SK-N-MC (cell line): Measurements from ENCODE around the gene EFS.

ENCODE experiments used
- EZH2 ChIP-seq: fragments of 200-600 bp; sonication (generic); IDR thresholded peaks from one replicate; pipeline ENCODE4 v1.6.1; 2017; ENCODE audit warnings: antibody characterized with exemption
- FOXP2 ChIP-seq: optimal IDR thresholded peaks from 2 replicates; pipeline ENCODE3; 2011; ENCODE audit warnings: mild to moderate bottlenecking, moderate library complexity; ENCODE audit not compliant: insufficient read depth; ENCODE audit errors: extremely low read length, control extremely low read depth
- POLR2AphosphoS5 ChIP-seq: IDR thresholded peaks from 2 replicates; pipeline ENCODE4 v1.6.1; 2012; ENCODE audit warnings: mild to moderate bottlenecking, low read depth, low read length, borderline replicate concordance

DNA sequence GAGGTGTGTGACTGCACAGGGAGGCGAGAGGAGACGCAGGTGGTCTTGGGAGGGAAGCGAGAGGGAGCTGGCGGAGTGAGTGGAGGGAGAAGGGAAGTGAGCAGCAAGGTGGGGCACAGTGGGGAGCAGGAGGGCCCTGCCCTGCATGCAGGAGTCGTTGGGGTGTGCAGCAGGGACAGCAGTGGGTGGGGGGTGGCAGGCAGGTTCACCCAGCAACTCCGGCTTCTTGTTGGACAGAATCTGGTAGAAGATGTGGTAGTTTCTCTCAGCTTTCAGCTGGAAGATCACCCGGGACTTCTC lies 38.1 kb upstream of the EFS start:
- TF ChIP-seq EZH2 (no peak), POLR2AphosphoS5 (no peak), FOXP2 (no peak)
